ENCODE measurements around the gene LILRB5.
"Not testable (repeated sequence)": the region's sequence is repeated elsewhere in the genome, so short reads cannot be mapped to it uniquely, and the experiment has no call there.

Gene LILRB5

DNA sequence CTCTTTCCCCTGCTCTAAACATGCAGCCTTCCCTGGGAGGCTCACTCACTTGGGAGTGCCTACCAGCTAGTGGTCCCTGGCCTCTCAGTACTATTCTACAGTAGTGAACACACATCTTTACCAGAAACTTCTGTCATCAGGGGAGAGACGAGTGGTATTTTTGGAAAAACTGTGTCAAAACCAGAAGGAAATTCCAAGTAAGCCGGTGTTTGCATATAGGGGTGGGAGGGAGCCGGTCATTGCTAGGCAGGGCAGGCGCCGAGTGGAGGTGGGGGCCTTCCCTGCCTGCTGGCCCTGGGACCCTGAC, 49.4 kb downstream of the LILRB5 start:
- no peak overlapping the region for H3K4me3 ChIP-seq (ENCODE audit: low read length)
- no peak for DNase-seq (ENCODE audit: low read depth)
- TF ChIP-seq CTCF (conservative IDR thresholded peaks at IDR 0.05; ENCODE audit: low read length) = no peak

- not testable (repeated sequence) for DNase-seq (ENCODE audit: low read depth); H3K4me3 ChIP-seq (ENCODE audit: low read length)
These were observed 49.9 kb downstream of the LILRB5 start for GRCh38 chr19:54207193-54207592.

- no peak for DNase-seq (ENCODE audit: low read depth)
- H3K4me3 ChIP-seq (ENCODE audit: low read length) = no peak overlapping the region
- no peak for TF ChIP-seq CTCF (conservative IDR thresholded peaks at IDR 0.05; ENCODE audit: low read length)
These were observed 50.3 kb downstream of the LILRB5 start for GRCh38 chr19:54206831-54207177.

DNA sequence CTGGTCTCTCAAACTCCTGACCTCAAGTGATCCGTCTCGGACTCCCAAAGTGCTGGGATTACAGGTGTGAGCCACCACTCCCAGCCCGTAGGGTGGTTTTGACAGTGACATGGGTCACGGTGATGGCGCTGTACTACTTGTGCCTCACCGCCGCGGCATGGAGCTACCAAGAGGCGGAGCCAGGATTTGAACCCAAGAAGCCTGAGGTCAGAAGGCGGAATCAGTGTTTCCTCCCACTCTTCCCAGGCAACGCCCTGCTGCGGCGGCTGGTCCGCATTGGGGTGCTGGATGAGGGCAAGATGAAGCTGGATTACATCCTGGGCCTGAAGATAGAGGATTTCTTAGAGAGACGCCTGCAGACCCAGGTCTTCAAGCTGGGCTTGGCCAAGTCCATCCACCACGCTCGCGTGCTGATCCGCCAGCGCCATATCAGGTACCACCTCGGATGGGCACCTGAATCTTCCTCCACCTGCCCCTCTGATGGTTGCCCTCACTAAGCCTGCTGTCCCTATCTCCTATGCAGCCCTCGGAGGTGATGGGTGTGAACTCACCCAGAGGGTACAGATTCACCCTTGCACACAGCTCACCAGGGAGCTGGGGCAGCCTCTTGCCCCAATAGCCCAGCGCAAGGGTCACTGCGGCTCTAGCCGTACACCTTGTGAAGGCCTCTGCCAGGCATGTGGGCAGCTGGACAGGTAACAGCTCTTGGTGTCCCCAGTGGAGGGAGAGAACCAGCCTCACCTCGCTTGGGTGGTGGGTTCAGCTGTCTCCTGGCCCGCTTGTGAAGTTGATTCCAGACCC, 50.8 kb downstream of the LILRB5 start:
- no peak overlapping the region for H3K4me3 ChIP-seq (ENCODE audit: low read length)
- no peak for DNase-seq (ENCODE audit: low read depth)
- no peak for TF ChIP-seq CTCF (conservative IDR thresholded peaks at IDR 0.05; ENCODE audit: low read length)

- DNase-seq (ENCODE audit: low read depth) = no peak
- TF ChIP-seq CTCF (conservative IDR thresholded peaks at IDR 0.05; ENCODE audit: low read length) = no peak
- H3K4me3 ChIP-seq (ENCODE audit: low read length) = no peak overlapping the region
These were observed 52.2 kb downstream of the LILRB5 start for GRCh38 chr19:54204767-54205468.

DNA sequence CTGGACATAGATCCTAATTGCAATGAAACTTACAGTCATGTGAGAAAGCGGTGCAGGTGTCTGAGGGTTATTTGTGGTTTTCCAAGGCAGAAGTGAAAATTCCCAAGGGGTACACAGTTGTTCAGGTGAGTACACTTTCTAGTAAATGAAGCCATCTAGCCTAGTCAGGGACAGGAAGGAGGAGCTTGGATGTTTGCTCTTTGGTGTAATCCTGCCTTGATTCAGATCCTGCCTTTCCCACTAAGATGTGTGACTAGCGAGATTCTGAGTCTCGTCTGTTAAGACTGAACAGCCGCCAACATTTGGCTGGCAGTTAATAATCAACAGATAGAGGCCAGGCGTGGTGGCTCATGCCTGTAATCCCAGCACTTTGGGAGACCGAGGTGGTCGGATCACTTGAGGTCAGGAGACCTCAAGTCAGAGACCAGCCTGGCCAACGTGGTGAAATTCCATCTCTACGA, 53.9 kb downstream of the LILRB5 start:
- H3K4me3 ChIP-seq (ENCODE audit: low read length) = peak overlapping the region; percentile 14; the same call in 1 of the 2 replicates
- no peak for TF ChIP-seq CTCF (conservative IDR thresholded peaks at IDR 0.05; ENCODE audit: low read length)
- DNase-seq (ENCODE audit: low read depth) = peak; percentile 28

- H3K4me3 ChIP-seq (ENCODE audit: low read length) = peak overlapping the region; percentile 78
- DNase-seq (ENCODE audit: low read depth) = no peak
- TF ChIP-seq CTCF (conservative IDR thresholded peaks at IDR 0.05; ENCODE audit: low read length) = no peak
These were observed 55.1 kb downstream of the LILRB5 start for GRCh38 chr19:54201980-54202379.

All from AG10803 (cell line).